HG02759 (cell line): ENCODE data around the gene SORL1-AS1.
A peak's percentile ranks its signal among the peaks of the same experiment; 100 is the strongest.

Source experiments
- ATAC-seq: cut with Tn5 transposase; IDR thresholded peaks from one replicate; pipeline ENCODE4 v1.9.1; 2021; ENCODE audit warnings: mild to moderate bottlenecking, moderate library complexity; ENCODE audit not compliant: unreplicated experiment

The SORL1-AS1 gene

DNA sequence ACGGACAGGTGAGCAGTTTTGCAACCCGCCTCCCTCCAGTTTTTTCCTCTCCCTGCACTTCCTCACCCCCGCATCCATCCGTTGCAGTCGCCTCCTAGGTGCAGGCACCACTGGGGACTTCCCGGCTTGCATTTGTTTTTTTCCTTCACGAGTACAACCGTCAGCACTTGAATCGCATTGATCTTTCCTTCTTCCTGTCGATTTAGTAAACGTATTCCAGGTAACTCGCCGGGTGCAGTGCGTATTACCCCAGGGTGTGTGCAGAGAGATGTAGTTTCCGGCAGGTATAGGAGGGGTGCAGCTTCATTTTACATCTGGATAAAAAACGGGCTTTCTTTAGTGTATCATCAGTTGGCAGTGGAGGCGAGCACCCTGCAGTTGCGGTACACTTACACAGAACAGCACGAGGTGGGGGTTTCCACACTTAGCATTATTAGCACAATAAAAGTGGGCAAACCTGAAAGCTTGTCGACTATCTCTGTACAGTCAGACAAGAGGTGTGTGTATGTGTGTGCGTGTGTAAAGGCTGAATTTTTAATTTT, at the start of gene SORL1-AS1:
Gene SORL1-AS1 (minus strand): TSS at position 359 of the 542 bp plus-strand sequence.
- peak; percentile 23 for ATAC-seq

DNA sequence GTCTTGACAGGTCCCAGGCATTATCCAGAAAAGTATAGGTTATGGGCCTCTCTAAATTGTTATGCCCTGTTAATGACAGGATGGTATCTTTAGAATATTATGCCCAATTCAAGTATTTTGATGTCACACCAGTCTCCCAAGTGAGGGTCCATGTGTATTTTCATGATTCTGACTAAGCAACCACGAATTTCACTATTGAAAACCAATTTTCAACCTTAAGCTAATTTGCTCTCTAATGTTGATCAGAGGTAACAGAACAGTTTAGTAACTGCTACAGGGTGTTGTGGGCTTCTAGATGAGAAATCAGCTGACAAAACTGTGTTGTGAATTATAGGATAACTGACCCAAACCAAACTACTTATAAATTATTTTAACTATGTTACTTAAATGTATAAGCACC, 48.0 kb upstream of the SORL1-AS1 start:
- ATAC-seq, result no peak

DNA sequence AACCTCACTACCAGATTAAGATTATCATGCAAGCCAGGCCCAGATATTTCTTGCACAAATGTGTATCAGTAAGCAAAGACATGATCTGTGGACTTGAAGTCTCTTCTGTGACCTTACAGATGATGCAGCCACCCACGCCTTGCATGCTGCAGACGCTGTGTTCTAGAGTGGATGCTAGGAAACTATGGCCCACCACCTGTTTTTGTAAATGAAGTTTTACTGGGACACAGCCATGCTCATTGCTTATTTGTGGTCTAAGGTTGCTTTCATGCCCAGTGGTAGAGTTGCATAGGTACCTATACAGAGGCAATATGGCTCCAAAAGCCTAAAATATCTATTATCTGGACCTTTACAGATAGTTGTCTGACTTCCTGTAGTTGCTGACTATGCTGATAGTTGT, 47.5 kb upstream of the SORL1-AS1 start:
- ATAC-seq, result no peak

DNA sequence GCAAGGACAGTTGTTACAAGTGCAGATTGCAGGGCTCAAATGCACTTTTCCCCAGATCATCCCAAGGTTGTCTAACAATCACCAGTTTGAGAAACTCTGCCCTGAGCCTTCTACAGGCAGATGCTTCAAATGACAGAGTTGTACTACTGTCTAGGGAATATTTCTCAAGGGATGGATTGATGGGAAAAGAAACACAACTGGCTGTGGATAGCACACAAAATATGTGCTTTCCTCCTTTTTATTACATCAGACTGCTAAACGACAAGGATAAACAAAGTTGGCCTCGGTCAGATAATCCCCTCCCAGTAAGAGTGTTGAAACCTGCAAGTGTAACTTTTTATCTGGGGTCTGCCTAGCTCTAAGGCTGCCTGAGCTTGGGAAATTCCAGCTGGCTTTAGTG, 46.6 kb upstream of the SORL1-AS1 start:
- no peak for ATAC-seq

DNA sequence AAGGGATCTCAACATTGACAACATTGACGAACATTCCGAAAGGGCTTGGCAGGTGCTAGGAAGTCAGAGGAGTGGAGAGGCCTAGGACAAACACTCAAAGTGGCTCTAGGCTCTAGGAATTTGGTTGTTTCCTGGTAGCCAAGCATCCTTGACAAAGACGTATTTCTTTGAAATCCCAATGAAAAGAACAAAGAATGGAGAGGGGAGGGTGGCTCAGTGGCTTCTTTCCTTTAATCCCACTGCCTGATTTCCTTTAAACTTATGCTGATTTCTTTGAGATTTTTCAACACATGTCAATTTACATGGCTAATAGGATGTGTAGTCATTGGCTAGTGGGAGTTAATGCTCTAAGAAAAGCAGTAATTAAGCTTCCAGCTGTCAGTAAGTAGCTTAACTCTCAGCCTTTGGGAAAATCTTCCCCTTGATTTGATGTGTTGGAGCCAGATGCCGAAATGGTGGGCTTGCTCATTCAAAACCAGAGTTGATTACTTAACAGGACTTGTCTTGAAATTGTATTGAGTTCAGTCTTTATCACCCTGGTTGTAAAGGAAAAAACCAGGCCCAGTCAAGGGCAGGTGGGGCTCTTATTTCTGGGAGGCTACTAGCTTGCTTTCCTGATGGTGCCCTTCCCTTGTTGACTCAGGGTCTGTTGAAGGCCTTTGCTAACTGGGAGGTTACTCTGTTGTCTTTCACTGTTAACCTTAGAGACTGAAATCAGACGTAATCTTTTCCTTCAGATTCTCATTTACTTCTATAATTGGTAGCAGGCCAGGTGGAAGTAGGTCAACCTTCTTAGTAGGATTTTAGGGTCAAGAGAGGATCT, 44.6 kb upstream of the SORL1-AS1 start:
- no peak for ATAC-seq

DNA sequence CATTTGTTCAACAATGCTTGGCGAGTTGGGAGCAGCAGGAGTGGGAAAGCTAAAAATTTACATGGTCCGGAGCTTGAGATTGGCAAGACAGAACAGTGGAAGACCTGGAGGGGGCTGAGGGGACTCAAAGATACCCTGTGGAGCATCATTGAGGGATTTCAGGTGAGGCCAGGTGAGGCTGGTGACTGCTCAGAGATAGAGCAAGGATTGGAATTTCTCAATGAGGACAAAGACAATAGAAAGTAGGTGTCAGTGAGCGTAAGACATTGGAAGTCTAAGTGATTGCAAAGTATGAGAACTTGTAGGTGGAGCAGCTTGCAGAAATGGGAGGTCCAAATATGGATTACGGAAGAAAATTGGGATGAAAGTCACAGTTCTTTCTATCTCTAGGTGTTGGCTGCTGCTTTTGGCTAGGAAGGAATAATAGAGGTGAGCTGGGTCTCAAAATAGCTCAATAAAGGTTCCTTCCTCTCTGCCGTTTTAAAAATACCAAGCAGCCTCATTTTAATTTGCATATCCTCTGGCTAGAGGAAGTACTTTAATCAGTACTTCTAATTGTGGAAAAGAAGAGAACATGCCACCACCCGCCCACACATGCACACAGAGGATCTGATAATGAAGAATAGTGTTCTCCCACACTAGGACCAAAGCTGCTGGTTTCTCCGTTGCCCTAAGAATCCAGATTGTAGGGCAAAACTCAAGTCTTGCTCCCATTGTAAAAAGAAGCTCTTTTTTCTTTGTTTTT, 41.8 kb upstream of the SORL1-AS1 start:
- peak; percentile 76 for ATAC-seq

DNA sequence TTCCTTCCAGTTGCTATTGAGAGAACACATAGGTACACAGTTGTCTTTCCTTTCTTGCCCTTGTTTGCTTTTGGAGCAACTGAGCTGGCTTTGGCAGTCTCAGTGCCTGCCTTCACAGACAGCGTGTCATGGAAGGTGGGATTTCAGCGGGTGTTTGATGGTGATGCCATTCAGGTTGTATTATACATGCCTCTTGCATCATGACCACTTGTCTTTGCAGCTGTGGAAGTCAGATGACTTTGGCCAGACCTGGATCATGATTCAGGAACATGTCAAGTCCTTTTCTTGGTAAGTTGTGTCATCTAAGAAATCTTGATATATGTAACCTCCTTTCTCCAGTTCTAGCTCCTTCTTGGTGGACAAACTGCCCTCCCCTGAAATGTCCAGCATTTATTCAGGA, 37.1 kb upstream of the SORL1-AS1 start:
- ATAC-seq, result no peak

DNA sequence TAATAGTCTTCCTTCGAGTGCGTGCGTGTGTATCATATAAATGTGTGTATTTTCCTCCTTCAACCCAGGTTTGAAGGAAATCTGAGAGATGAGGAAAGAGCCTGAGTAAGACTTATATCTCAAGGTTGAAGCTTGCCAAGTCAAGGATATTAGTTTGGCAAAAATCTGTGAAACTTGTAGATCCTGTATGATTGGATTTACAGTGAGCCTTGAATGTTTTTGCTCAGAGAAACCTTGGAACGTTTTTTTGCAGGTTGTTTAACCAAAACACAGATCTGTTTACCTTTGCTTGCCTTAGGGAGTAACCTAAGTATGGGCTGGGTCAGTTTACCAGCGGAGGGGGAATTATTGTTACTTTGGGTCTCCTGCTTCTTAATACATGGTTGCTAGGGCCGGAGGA, 35.9 kb upstream of the SORL1-AS1 start:
- ATAC-seq, result no peak

DNA sequence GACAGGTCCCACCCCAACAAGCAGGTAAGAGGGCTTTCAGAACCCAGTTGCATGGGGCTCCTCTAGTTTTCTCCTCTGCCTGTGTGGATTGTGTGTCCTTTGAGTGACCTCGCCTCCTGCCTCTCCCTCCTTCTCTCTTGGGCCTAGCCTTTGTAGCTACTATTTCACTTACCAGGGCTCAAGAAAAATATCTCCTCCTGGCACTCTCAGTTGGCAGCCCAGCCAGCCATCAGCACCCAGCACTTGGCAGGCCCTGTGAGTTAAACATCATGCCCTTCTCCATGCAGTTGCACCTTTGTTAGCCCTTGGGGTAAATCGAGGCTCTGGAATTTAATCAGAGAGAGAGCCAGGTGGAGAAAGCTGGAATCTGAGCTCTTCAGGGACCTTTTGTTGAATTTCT, 35.4 kb upstream of the SORL1-AS1 start:
- ATAC-seq, result no peak

DNA sequence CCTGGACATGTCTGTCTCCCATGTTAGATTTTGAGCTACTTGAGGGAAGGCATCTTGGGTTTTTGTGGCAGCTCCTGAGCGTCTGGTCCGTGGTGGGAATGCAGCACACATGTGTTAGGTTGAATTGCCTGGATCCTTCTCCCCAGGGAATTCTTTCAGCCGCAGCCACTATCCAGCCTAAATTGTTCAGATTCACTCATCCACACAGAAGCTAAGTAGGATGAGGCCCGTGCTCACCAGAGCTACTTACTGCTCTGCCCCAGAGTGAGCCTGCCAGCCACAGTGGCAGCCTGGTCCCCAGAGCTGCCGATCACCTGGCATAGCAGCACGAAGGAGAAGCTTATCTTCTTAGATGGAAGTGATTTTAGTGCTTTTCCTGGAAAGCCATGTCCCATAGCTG, 34.4 kb upstream of the SORL1-AS1 start:
- no peak for ATAC-seq

DNA sequence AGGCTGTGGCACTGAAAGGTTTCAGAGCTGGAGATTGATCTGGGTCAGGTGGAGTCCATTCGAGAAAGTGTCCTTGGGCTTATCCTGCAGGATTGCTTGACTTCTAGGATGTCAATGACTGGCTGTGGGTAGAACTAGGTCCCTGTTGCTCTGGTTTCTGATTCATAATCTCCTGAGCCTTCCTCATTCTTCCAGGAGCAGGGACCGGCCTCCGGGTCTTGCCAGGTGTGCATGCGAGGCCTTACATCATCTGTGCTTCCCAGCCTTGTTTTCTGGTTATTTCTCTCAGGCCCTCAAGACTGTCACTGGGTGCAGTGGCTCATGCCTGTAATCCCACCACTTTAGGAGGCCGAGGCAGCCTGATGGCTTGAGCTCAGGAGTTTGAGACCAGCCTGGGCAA, 33.3 kb upstream of the SORL1-AS1 start:
- ATAC-seq, result no peak

DNA sequence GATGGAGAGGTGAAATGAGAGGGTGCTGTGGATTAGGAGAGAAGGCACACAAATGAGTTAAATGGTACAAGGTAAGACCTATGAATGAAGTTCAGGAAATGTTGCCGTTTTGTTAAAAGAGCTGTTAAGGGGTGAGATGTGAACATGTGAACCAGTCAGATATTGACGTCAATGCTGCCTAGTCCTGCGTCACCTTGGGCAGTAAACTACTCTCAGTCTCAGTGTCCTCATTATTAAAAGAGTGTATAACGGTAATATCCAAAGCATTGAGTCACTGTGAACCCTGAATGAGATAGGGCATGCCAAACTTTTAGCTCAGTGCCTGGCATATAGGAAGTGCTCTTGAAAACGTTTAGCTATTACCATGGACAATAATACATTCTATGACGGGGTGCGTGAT, 32.4 kb upstream of the SORL1-AS1 start:
- no peak for ATAC-seq

DNA sequence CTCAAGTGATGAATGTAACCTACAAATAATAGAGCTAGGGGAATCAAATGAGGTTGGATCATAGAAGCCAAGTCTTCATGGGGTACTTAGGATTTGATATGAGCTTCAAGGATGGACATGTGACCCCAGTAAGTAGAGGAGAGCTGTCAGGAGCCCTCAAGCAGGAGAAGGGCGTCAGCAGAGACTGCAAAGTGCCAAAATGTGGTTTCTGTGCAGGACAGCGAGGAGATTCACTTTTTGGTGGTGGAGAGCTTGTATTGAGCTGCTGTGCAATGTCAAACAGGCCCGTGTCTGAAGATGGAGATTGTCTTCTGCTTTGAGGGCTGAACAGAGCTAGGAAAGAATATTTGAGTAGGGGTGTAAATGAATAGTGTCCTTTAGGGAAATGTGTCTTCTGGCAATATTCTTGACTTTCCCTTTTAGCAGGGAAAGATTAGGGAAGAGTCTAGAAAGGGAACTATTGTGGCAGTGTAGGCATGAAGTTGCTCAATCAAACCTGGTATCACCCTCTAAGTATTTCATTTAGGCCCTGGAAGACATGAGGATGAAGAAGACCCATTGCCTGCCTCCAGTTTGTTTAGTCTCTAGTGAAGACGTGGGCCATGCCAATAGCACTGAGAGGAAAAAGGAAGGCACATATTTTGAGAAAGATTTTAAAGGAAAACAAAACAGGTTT, 31.2 kb upstream of the SORL1-AS1 start:
- ATAC-seq, result no peak

DNA sequence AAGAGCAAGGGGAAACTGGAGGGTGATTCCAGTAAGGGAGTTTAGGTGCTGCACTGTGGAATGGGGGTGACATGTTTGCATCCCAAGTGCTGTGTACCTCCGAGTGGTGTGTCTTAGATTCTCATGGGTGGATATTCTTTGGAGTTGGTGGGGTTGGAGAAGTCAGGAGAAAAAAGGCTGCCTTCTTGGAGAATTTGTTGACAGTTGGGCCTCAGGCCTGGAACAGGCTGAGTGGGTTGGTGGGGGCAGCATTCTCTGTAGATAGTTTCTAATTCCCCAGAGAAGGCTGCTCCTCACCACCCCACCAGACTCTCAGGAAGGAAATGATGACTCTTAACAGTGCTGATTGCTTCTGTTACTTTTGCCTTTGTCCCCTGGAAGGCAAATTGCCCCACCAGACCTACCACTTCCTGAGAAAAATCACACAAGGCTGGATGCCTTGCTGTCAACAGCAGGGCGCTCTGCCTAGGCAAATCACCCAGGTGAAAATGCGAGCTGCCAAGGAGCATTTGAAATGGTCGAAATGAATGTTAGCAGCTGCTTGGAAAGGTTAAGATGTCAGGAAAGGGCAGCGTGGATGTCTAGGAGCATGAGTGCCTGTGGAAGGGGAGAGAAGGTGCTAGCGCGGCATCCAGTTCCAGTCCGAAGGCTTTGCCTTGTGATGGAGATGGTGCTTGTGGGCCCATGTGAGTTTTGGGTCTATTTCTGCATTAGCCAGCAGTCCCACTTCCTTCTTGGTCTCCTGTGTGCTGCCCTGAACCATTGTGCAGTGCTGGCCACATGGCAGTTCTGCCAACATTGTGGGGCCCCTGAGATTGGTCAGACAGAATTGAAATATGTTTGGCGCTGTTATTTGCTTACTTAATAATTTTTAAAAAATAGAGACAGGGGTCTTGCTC, 29.7 kb upstream of the SORL1-AS1 start:
- ATAC-seq, result peak; percentile 85

DNA sequence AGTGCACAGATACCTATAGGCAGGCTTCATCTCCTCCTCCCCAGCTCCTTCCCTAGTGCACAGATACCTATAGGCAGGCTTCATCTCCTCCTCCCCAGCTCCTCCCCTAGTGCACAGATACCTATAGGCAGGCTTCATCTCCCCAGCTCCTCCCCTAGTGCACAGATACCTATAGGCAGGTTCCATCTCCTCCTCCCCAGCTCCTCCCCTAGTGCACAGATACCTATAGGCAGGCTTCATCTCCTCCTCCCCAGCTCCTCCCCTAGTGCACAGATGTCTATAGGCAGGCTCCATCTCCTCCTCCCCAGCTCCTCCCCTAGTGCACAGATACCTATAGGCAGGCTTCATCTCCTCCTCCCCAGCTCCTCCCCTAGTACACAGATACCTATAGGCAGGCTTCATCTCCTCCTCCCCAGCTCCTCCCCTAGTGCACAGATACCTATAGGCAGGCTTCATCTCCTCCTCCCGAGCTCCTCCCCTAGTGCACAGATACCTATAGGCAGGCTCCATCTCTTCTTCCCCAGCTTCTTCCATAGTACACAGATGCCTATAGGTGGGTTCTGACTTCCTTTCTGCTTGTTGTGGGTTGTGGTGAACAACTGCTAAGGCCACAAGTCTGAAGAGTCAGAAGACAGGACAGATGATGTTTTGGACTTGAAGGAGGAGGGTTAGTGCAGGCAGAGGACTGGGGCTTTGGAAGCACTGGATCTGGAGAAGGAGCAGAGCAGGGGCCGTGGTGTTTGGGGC, 28.9 kb upstream of the SORL1-AS1 start:
- peak; percentile 47 for ATAC-seq

DNA sequence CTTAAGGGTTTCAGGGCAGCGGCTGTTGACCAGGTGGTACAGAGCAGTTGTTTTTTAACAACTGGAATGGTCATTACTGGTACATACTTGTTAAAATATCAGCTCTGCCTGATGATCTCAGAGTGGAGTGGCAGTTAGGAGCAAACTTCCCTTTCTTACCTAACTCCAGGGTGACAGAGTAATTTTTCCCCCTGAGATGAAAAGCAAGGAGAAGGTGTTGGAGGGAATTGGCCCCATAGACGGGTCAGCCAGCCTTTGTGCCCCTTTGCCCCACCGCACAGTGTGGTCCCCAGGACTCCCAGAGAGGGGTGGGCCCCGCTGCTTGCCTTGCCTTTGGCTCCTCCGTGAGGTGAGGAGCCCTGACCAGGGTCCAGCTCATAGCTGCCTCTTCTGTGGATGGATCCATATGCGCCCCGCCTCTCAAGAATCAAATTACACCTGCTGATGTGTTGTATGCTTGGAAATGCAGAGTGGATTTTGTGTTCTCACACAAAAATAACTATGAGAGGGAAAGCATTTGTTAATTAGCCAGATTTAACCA, 27.0 kb upstream of the SORL1-AS1 start:
- ATAC-seq, result no peak

DNA sequence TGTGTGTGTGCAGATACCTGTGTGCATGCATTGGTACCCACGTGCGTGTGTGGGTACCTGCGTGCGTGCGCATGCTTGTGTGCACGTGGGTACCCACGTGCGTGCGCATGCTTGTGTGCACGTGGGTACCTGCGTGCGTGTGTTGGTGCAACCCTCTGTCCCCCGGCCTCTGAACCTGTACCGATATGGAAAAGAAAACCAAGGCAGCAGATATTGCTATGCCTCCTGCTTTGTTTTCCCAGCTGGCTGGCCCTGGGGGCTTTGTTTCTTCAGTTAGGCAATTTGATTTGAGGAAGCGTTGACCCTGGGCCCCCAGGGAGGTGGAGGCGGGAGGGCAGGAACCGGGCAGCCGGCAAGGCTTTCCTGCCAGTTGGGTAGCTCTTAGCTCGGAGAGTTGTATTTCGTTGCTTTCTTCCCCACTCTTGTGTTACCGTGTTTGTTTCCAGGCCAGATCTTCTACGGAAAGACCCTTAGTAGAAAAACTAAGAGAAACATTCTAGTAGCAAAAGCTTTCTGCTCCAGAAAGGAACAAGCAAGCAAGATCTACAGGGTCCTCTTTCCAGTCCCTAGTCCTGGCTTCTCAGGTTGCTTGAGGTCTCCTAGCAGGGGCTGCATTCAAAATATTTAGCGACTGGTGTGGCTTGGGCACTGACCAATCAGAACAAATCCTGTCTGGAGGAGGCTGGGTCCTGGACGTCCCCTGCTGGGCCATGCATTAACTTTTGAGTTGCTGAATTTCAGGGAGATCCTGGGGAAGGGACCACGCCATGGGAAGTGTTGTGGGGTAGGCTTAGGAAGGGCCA, 26.3 kb upstream of the SORL1-AS1 start:
- ATAC-seq, result no peak

DNA sequence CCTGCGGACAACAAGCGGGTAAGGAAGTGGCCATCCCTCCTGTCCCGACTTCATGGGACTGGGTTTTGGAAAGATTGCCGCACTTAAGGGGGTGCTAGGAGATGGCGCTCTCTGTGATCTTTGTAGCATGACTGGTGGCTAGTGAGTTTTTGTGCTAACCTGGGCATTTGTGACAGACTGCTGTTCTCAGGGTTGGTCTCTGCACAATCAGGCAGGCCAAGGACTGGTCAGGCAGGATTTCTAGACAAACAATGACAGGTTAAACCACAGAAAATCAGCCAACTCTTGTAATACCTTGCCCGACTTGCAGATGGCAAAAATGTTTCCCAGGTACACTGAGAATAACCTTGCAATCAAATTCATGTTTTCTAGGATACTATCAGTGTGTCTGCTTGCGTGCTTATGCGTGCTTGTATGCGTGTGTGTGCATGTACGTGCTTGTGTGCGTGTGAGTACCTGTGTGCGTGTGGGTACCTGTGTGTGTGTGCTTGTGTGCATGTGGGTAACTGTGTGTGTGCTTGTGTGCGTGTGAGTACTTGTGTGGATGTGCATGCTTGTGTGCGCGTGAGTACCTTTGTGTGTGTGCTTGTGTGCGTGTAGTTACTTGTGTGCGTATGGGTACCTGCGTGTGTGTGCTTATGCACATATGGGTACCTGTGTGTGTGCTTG, 25.6 kb upstream of the SORL1-AS1 start:
- ATAC-seq, result no peak
